ENCODE results near the gene DLG3. TPM values are rescaled to one million over a fixed set of nuclear protein-coding genes. Genes with fewer than 3 reads are reported as not detected.
A peak's percentile ranks its signal among the peaks of the same experiment; 100 is the strongest.

DLG3 gene
- total RNA-seq, 3 donors from 2014 or later, result 41.9 to 76.0 (median 72.8) TPM

DNA sequence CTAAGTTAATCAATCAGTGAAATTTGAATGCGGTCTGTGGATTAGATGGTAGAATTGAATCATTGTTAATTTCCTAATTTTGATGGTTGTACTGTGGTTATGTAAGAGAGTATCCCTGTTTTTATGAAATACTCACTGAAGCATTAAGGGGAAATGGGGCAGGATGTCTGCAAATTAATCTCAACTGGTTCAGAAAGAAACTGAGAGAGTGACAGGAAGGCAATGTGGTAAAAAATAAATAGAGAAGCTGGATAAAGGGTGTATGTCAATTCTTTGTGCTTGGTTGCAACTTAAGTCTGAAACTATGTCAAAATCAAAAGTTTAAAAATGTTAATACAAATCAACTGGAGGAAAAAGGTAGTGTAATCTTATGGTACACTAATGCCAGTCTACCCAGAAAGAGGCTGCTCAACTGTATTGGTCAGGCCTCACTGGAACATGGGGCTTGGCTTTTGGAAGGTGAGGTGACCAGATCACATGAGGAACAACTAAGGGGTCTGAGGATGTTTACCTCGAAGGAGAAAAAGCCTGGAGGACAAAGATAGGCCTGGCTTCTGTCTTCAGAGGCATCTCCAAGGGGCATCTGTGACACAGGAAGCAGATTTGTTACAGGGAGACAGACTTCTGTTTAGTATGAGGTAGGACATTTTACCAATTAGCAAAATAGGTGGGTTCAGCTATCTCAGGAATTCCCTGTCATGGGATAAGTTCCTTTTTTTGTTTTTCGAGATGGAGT is 83.1 kb downstream of the DLG3 start:
- no peak overlapping the region for H3K4me3 ChIP-seq
- intact Hi-C loops (cut with DNase I, micrococcal nuclease), result no loop called here
- TF ChIP-seq, protein P1, sequence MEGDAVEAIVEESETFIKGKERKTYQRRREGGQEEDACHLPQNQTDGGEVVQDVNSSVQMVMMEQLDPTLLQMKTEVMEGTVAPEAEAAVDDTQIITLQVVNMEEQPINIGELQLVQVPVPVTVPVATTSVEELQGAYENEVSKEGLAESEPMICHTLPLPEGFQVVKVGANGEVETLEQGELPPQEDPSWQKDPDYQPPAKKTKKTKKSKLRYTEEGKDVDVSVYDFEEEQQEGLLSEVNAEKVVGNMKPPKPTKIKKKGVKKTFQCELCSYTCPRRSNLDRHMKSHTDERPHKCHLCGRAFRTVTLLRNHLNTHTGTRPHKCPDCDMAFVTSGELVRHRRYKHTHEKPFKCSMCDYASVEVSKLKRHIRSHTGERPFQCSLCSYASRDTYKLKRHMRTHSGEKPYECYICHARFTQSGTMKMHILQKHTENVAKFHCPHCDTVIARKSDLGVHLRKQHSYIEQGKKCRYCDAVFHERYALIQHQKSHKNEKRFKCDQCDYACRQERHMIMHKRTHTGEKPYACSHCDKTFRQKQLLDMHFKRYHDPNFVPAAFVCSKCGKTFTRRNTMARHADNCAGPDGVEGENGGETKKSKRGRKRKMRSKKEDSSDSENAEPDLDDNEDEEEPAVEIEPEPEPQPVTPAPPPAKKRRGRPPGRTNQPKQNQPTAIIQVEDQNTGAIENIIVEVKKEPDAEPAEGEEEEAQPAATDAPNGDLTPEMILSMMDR (IDR thresholded peaks at IDR 0.05), result no peak
- no peaks in the 10 kb centered on the region for H3K9me3 ChIP-seq
- H3K36me3 ChIP-seq (ENCODE audit: low read depth), result no peaks in the 10 kb centered on the region
- no peak for ATAC-seq
- H3K4me1 ChIP-seq (ENCODE audit: low read depth), result no peaks in the 10 kb centered on the region
- no peak for DNase-seq

DNA sequence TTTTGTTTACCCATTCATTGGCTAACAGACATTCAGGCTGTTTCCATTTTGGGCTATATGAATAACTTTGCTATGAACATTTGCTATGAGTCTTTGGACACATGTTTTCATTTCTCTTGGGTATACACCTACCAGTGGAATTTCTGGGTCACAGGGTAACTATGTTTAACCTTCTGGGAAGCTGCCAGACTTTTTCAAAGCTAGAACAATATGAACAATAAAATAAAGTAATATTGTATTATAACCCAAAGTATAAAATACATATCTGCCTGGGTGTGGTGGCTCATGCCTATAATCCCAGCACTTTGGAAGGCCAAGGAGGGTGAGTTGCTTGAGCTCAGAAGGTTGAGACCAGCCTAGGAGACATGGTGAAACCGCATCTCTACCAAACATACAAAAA is 90.6 kb downstream of the DLG3 start:
- no peaks in the 10 kb centered on the region for H3K36me3 ChIP-seq (ENCODE audit: low read depth)
- no peaks in the 10 kb centered on the region for H3K9me3 ChIP-seq
- intact Hi-C loops (cut with DNase I, micrococcal nuclease), result no loop called here
- peak; percentile 89 for ATAC-seq
- no peaks in the 10 kb centered on the region for H3K4me1 ChIP-seq (ENCODE audit: low read depth)
- TF ChIP-seq, protein P1 (IDR thresholded peaks at IDR 0.05), result no peak
- peak in 2 of 3 donors; percentile 26 to 55 for DNase-seq
- H3K4me3 ChIP-seq, result no peak overlapping the region

DNA sequence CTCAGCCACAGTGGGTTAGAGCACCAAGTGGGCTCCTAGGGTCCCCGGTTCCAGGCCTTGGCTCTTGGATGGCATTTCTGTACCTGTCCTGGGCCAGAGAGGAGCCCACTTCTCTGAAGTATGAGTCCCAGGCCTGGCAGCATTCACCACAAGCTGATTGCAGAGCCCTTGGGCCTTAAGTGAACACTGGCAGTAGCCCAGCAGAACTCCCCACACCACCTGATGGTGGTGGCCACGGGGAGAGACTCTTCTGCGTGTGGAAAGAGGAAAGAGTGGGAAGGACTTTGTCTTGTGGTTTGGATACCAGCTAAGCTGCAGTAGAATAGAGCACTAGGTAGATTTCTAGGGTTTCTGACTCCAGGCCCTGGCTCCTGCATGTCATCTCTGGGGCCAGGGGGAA is 104.8 kb downstream of the DLG3 start:
- ATAC-seq (no peak), DNase-seq (peak in 1 of 3 donors; percentile 20)
- Histone ChIP-seq H3K4me1 (ENCODE audit: low read depth) (peaks cover 3% of the 10 kb centered on the region), H3K4me3 (no peak overlapping the region), H3K36me3 (ENCODE audit: low read depth) (no peaks in the 10 kb centered on the region), H3K9me3 (no peaks in the 10 kb centered on the region)
- TF ChIP-seq, protein P1 (IDR thresholded peaks at IDR 0.05), result no peak
- intact Hi-C loops (cut with DNase I, micrococcal nuclease), result no loop called here

DNA sequence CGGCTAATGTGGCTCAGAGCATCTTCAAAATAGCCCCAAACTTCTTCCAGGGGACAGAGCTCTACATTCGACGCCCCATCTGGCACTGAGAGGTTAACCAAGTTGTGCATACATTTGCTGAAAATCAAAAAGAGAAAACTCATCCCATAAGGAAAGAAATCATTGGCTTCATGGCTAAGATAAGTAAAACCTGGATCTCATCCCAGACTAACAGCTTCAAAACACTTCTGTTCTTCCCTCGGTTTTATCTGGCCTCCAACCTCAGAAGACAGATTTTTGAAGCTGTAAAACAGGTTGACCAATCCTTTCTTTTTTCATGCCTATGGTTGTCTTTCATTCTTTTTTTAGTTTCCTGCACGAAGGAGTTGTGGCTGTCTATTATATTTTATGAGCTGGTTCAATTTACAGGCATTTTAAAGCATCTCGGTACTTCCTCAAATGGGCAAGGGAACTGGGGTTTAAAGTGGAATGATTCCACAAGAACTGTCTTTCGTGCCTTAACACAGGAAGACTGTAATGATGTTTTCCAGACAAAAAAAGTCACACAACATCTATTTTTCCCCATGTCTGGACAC is 107.6 kb downstream of the DLG3 start:
- Histone ChIP-seq H3K9me3 (no peaks in the 10 kb centered on the region), H3K36me3 (ENCODE audit: low read depth) (no peaks in the 10 kb centered on the region), H3K4me1 (ENCODE audit: low read depth) (peaks cover 3% of the 10 kb centered on the region), H3K4me3 (no peak overlapping the region)
- TF ChIP-seq, protein P1 (IDR thresholded peaks at IDR 0.05), result no peak
- ATAC-seq (peak; percentile 69), DNase-seq (no peak)
- intact Hi-C loops (cut with DNase I, micrococcal nuclease), result loop anchor here in 1 of 2 donors (10.0 kb wide), 1 partner anchor 97 kb away; no protein-coding TSS in a partner anchor

DNA sequence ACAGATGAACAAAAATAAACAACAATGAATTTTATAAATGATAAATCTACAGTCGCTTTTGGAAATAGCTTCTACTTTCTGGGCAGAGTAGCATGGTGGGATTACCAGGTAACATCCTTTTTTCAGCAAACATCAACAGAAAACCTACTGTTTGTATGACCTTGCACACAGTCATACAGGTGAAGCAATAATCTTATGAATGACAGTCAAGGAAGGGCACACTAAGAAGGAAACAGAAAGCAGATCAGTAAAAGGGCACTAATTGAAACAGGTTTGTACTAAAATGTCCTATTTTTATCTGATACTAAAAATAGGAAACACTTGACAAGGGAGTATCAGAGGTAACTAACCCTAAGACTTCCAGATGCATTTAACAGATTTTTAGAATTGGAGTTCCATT is 108.9 kb downstream of the DLG3 start:
- intact Hi-C loops (cut with DNase I, micrococcal nuclease), result loop anchor here in 1 of 2 donors (10.0 kb wide), 1 partner anchor 99 kb away; no protein-coding TSS in a partner anchor
- no peak overlapping the region for H3K4me3 ChIP-seq
- H3K4me1 ChIP-seq (ENCODE audit: low read depth), result peaks cover 3% of the 10 kb centered on the region
- H3K36me3 ChIP-seq (ENCODE audit: low read depth), result no peaks in the 10 kb centered on the region
- ATAC-seq (peak; percentile 79), DNase-seq (no peak)
- no peaks in the 10 kb centered on the region for H3K9me3 ChIP-seq
- TF ChIP-seq, protein P1 (IDR thresholded peaks at IDR 0.05), result no peak
